ENCODE measurements around the gene TENM3. TPM values are rescaled to one million over a fixed set of nuclear protein-coding genes. Genes with fewer than 3 reads are reported as not detected.

TENM3 gene
- total and polyA plus RNA-seq, 10 of the 15 experiments (the other 5 are each of a cell fraction or from before 2014, with no cell fraction given): 0.01 to 1.7 (median 0.08) TPM; not detected in 2

GRCh38 chr4:182400790-182401189 is 157.6 kb downstream of the TENM3 start:
- Histone ChIP-seq H3K27ac (ENCODE audit: control insufficient read depth, insufficient read depth) (no peak overlapping the region), H3K27me3 (replicated peaks in 1 of 2; ENCODE audit: control insufficient read depth in 2 of 2, insufficient read depth in 2 of 2, low read length in 1 of 2) (no peaks in the 10 kb centered on the region), H2AFZ (ENCODE audit: control insufficient read depth, low read depth, low read length) (no peak overlapping the region), H3K9me3 (replicated peaks; ENCODE audit: control insufficient read depth, insufficient read depth, low read length) (no peaks in the 10 kb centered on the region), H3K36me3 (ENCODE audit: control insufficient read depth in 2 of 2, insufficient read depth in 2 of 2, low read length in 1 of 2) (no peaks in the 10 kb centered on the region), H3K4me2 (ENCODE audit: control insufficient read depth, insufficient read depth) (no peak overlapping the region), H3K79me2 (ENCODE audit: control insufficient read depth, insufficient read depth, low read length) (no peaks in the 10 kb centered on the region), H3K4me3 (no peak overlapping the region), H3K4me1 (ENCODE audit: control insufficient read depth, insufficient read depth, low read length) (no peaks in the 10 kb centered on the region), H4K20me1 (ENCODE audit: control insufficient read depth, insufficient read depth) (no peaks in the 10 kb centered on the region), H3K9ac (ENCODE audit: control insufficient read depth, insufficient read depth, low read length) (no peak overlapping the region)
- 38% methylated on average over 7 of the region's 7 CpGs for WGBS (ENCODE audit: insufficient coverage, insufficient replicate concordance, low lambda C conversion rate, missing lambda C conversion rate)
- ATAC-seq: no peak
- TF ChIP-seq USF2 (IDR thresholded peaks at IDR 0.05; ENCODE audit: borderline replicate concordance, low read depth, low read length) (no peak), RUNX3 (IDR thresholded peaks at IDR 0.05; ENCODE audit: low read length) (no peak)
- no TSS peak for BruUV-seq (replicated peaks)
- SMC1A ChIA-PET (ENCODE audit: uncharacterized antibody, unreplicated experiment): interaction anchor here (0.7 to 1.3 kb wide), 3 partner anchors 11 to 261 kb away, joined by 3 read pairs; no protein-coding TSS in a partner anchor
- in situ Hi-C loops (cut with MboI): no loop called here
- POLR2A ChIA-PET: no interaction called here
- FAIRE-seq: no peak
- no peak for DNase-seq (ENCODE audit: low read depth, low spot score)
- intact Hi-C loops (cut with micrococcal nuclease; ENCODE audit: unreplicated experiment): no loop called here
- CTCF ChIA-PET: no interaction called here
- RAD21 ChIA-PET (ENCODE audit: unreplicated experiment): no interaction called here

GRCh38 chr4:182404376-182404775 is 161.2 kb downstream of the TENM3 start:
- no peak overlapping the region for H2AFZ ChIP-seq (ENCODE audit: control insufficient read depth, low read depth, low read length)
- no TSS peak for BruUV-seq (replicated peaks)
- 59% methylated on average over 7 of the region's 7 CpGs for WGBS (ENCODE audit: insufficient coverage, insufficient replicate concordance, low lambda C conversion rate, missing lambda C conversion rate)
- no peak overlapping the region for H3K27ac ChIP-seq (ENCODE audit: control insufficient read depth, insufficient read depth)
- H3K27me3 ChIP-seq (replicated peaks in 1 of 2; ENCODE audit: control insufficient read depth in 2 of 2, insufficient read depth in 2 of 2, low read length in 1 of 2): no peaks in the 10 kb centered on the region
- H3K79me2 ChIP-seq (ENCODE audit: control insufficient read depth, insufficient read depth, low read length): no peaks in the 10 kb centered on the region
- no peak overlapping the region for H3K4me3 ChIP-seq
- no peaks in the 10 kb centered on the region for H3K9me3 ChIP-seq (replicated peaks; ENCODE audit: control insufficient read depth, insufficient read depth, low read length)
- no peaks in the 10 kb centered on the region for H4K20me1 ChIP-seq (ENCODE audit: control insufficient read depth, insufficient read depth)
- DNase-seq (ENCODE audit: low read depth, low spot score) (no peak), ATAC-seq (no peak), FAIRE-seq (no peak)
- in situ Hi-C loops (cut with MboI): no loop called here
- POLR2A ChIA-PET: no interaction called here
- no peaks in the 10 kb centered on the region for H3K4me1 ChIP-seq (ENCODE audit: control insufficient read depth, insufficient read depth, low read length)
- CTCF ChIA-PET: no interaction called here
- no peak overlapping the region for H3K4me2 ChIP-seq (ENCODE audit: control insufficient read depth, insufficient read depth)
- SMC1A ChIA-PET (ENCODE audit: uncharacterized antibody, unreplicated experiment): no interaction called here
- RAD21 ChIA-PET (ENCODE audit: unreplicated experiment): no interaction called here
- intact Hi-C loops (cut with micrococcal nuclease; ENCODE audit: unreplicated experiment): no loop called here
- H3K9ac ChIP-seq (ENCODE audit: control insufficient read depth, insufficient read depth, low read length): no peak overlapping the region
- no peaks in the 10 kb centered on the region for H3K36me3 ChIP-seq (ENCODE audit: control insufficient read depth in 2 of 2, insufficient read depth in 2 of 2, low read length in 1 of 2)
- TF ChIP-seq RUNX3 (IDR thresholded peaks at IDR 0.05; ENCODE audit: low read length): no peak
- no peak for TF ChIP-seq HCFC1 (IDR thresholded peaks at IDR 0.05; ENCODE audit: low read length)
- no peak for TF ChIP-seq EZH2 (IDR thresholded peaks at IDR 0.05; ENCODE audit: borderline replicate concordance, control insufficient read depth, low read depth, low read length)
- TF ChIP-seq NKRF (conservative IDR thresholded peaks at IDR 0.05): no peak
- no peak for TF ChIP-seq IRF4 (IDR thresholded peaks at IDR 0.05; ENCODE audit: low read depth, low read length)
- TF ChIP-seq SMARCA5 (IDR thresholded peaks at IDR 0.05): no peak
- TF ChIP-seq SP1 (IDR thresholded peaks at IDR 0.05; ENCODE audit: low read depth, low read length): no peak
- no peak for TF ChIP-seq ETV6 (conservative IDR thresholded peaks at IDR 0.05 in 1 of 2, IDR thresholded peaks at IDR 0.05 in 1 of 2; ENCODE audit: borderline replicate concordance in 1 of 2, low read depth in 1 of 2)
- TF ChIP-seq MEF2B (IDR thresholded peaks at IDR 0.05; ENCODE audit: partially characterized antibody, poor library complexity, severe bottlenecking): no peak
- TF ChIP-seq ZNF274 (IDR thresholded peaks at IDR 0.05; ENCODE audit: insufficient read depth, insufficient read length): no peak
- TF ChIP-seq ZSCAN29 (IDR thresholded peaks at IDR 0.05): no peak
- no peak for TF ChIP-seq USF1 (IDR thresholded peaks at IDR 0.05; ENCODE audit: borderline replicate concordance, extremely low read length, insufficient read depth, low read depth, low read length)
- no peak for TF ChIP-seq SREBF1 (IDR thresholded peaks at IDR 0.05; ENCODE audit: low read length)
- no peak for TF ChIP-seq SUPT20H (IDR thresholded peaks at IDR 0.05; ENCODE audit: borderline replicate concordance, control insufficient read depth, low read depth, low read length)

Measured in GM12878 (cell line).